Measurements from ENCODE around the gene DCANP1. TPM values are rescaled to one million over a fixed set of nuclear protein-coding genes. Genes with fewer than 3 reads are reported as not detected.

DCANP1 gene
- total and polyA plus RNA-seq, 2 of the 13 experiments (the other 11 are each of a cell fraction or from before 2014, with no cell fraction given), result not detected

DNA sequence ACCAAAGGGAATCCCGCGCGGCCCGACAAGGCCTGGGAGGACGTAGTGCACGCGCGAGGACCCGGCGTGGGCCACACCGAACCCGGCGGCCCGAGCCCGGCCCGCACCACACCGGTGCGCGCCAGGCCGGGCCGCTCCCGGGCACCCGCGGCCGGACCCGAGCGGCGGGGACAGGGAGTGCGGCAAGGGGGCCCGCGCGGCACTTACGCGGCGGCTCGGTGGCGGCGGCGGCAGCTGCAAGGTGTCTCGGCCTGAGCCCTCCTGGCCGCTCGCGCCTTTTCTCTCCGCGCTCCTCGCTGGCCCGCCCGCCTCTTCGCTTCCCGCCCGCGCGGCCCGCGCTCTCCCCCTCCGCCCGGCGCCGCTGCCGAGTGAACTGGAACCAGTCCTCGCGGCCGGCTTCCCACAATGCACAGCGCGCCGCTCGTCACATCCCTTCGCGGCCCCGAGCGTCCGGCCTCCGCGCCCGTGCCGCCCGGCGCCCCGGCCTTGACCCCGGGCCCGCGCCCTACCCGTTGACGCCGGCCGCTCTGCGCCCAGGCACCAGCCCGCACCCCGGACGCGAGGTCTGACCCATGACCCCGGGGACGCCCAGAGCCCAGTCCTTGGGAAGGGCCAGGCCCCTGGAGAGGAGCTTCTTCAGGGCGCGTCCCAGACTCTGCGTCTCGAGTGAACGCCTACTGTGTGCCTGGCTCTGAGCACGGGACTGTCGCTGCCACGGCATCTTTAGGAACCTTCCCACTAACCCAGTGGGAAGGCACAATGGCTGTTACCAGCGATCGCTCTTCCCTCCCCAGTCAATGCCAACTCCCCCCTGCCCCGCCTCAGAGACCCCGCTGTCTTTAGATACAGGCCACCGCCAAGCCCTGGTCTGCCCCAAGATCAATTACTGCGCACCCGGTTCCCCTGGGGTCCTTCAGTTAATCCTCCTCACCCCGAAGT lies 48.0 kb downstream of the DCANP1 start, which contains the start of gene MACROH2A1 (continued):
- peak; percentile 93 for TF ChIP-seq MAX (IDR thresholded peaks at IDR 0.05)
- TF ChIP-seq FOXK1 (CRISPR knock-in tag; IDR thresholded peaks at IDR 0.05; ENCODE audit: borderline replicate concordance, low read depth), result peak; percentile 15; the same call in 1 of the 2 replicates
- peak; percentile 69; the same call in 1 of the 2 replicates for TF ChIP-seq ZSCAN21 (CRISPR knock-in tag; IDR thresholded peaks at IDR 0.05; ENCODE audit: borderline replicate concordance)
- no peak; the same call in 1 of the 2 replicates for TF ChIP-seq CCDC6 (CRISPR knock-in tag; IDR thresholded peaks at IDR 0.05)
- TF ChIP-seq ZNF138 (CRISPR knock-in tag; IDR thresholded peaks at IDR 0.05; ENCODE audit: low read depth), result 0 out of 2 replicates have a peak, but pooled peaks have one; percentile 72
- 0 out of 2 replicates have a peak, but pooled peaks have one; percentile 15 for TF ChIP-seq ZNF350 (CRISPR knock-in tag; IDR thresholded peaks at IDR 0.05; ENCODE audit: borderline replicate concordance, low read depth)
- peak; percentile 50; the same call in 1 of the 2 replicates for TF ChIP-seq ZBTB4 (CRISPR knock-in tag; IDR thresholded peaks at IDR 0.05; ENCODE audit: borderline replicate concordance)
- TF ChIP-seq, protein P1, sequence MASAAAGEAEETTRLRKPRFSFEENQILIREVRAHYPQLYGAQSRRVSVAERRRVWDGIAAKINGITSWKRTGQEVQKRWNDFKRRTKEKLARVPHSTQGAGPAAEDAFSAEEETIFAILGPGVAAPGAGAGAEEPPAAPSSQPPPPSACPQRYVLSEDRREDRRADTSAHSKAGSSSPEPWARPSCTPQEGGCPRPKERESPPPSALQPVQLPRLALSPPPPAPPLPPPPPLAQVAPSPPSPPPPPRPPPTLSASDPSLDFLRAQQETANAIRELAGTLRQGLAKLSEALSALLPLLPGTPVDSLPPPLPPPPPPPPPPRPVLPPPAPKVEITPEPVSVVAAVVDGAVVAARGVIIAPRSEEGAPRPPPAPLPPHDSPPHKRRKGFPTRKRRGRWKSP (CRISPR knock-in tag; IDR thresholded peaks at IDR 0.05), result peak; percentile 14; the same call in 1 of the 2 replicates
- TF ChIP-seq RFX1 (IDR thresholded peaks at IDR 0.05), result no peak
- peak; percentile 95 for TF ChIP-seq ZFY (CRISPR knock-in tag; IDR thresholded peaks at IDR 0.05)
- no peak for TF ChIP-seq HHEX (CRISPR knock-in tag; IDR thresholded peaks at IDR 0.05)
- TF ChIP-seq ZFP36L2 (CRISPR knock-in tag; IDR thresholded peaks at IDR 0.05), result 0 out of 2 replicates have a peak, but pooled peaks have one; percentile 53
- TF ChIP-seq RNF2 (conservative IDR thresholded peaks at IDR 0.05; ENCODE audit: low read depth), result 0 out of 2 replicates have a peak, but pooled peaks have one; percentile 72
- TF ChIP-seq NFATC3 (CRISPR knock-in tag; IDR thresholded peaks at IDR 0.05), result 0 out of 2 replicates have a peak, but pooled peaks have one; percentile 36
- peak; percentile 88 for TF ChIP-seq ATF7-NPFF (CRISPR knock-in tag; IDR thresholded peaks at IDR 0.05; ENCODE audit: low read depth)
- no peak for TF ChIP-seq MEF2D (CRISPR knock-in tag; IDR thresholded peaks at IDR 0.05)
- TF ChIP-seq HOXA7 (CRISPR knock-in tag; IDR thresholded peaks at IDR 0.05), result no peak
- TF ChIP-seq, protein P2, sequence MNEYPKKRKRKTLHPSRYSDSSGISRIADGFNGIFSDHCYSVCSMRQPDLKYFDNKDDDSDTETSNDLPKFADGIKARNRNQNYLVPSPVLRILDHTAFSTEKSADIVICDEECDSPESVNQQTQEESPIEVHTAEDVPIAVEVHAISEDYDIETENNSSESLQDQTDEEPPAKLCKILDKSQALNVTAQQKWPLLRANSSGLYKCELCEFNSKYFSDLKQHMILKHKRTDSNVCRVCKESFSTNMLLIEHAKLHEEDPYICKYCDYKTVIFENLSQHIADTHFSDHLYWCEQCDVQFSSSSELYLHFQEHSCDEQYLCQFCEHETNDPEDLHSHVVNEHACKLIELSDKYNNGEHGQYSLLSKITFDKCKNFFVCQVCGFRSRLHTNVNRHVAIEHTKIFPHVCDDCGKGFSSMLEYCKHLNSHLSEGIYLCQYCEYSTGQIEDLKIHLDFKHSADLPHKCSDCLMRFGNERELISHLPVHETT (CRISPR knock-in tag; conservative IDR thresholded peaks at IDR 0.05), result peak; percentile 96
- no peak for TF ChIP-seq HIVEP1 (CRISPR knock-in tag; IDR thresholded peaks at IDR 0.05)
- TF ChIP-seq GATAD1 (CRISPR knock-in tag; IDR thresholded peaks at IDR 0.05), result peak; percentile 85
- peak; percentile 64; the same call in 1 of the 2 replicates for TF ChIP-seq MAZ (IDR thresholded peaks at IDR 0.05; ENCODE audit: borderline replicate concordance, low read depth, low read length)
- peak; percentile 88 for TF ChIP-seq MAZ (CRISPR knock-in tag; IDR thresholded peaks at IDR 0.05; ENCODE audit: low read depth)
- TF ChIP-seq BHLHE40 (IDR thresholded peaks at IDR 0.05; ENCODE audit: low read length), result peak; percentile 87
- TF ChIP-seq NR2F1 (CRISPR knock-in tag; IDR thresholded peaks at IDR 0.05), result peak; percentile 69 to 96

Measured in HepG2 (cell line).